Measurements from ENCODE around the gene CPED1.
"Not testable (repeated sequence)": the region's sequence is repeated elsewhere in the genome, so short reads cannot be mapped to it uniquely, and the experiment has no call there.

Gene CPED1

GRCh38 chr7:121073463-121074099 lies 85.1 kb downstream of the CPED1 start:
- no peak overlapping the region for H3K4me3 ChIP-seq (ENCODE audit: low read depth, low read length)
- TF ChIP-seq CTCF (IDR thresholded peaks at IDR 0.05; ENCODE audit: borderline replicate concordance, insufficient read depth, low read depth, low read length), result no peak

- H3K4me3 ChIP-seq (ENCODE audit: low read depth, low read length), result not testable (repeated sequence)
Measured at GRCh38 chr7:121075424-121075841, 86.9 kb downstream of the CPED1 start.

- no peak for TF ChIP-seq CTCF (IDR thresholded peaks at IDR 0.05; ENCODE audit: borderline replicate concordance, insufficient read depth, low read depth, low read length)
Measured at GRCh38 chr7:121075952-121076349, 87.4 kb downstream of the CPED1 start.

GRCh38 chr7:121076350-121077164 lies 88.0 kb downstream of the CPED1 start:
- H3K4me3 ChIP-seq (ENCODE audit: low read depth, low read length), result no peak overlapping the region
- TF ChIP-seq CTCF (IDR thresholded peaks at IDR 0.05; ENCODE audit: borderline replicate concordance, insufficient read depth, low read depth, low read length), result no peak

More at GRCh38 chr7:121075952-121076349, 87.4 kb downstream of the CPED1 start:
- H3K4me3 ChIP-seq (ENCODE audit: low read depth, low read length), result no peak overlapping the region

- TF ChIP-seq CTCF (IDR thresholded peaks at IDR 0.05; ENCODE audit: borderline replicate concordance, insufficient read depth, low read depth, low read length), result no peak
- H3K4me3 ChIP-seq (ENCODE audit: low read depth, low read length), result no peak overlapping the region
Measured at GRCh38 chr7:121077165-121077630, 88.7 kb downstream of the CPED1 start.

GRCh38 chr7:121078701-121079227 lies 90.3 kb downstream of the CPED1 start:
- no peak for TF ChIP-seq CTCF (IDR thresholded peaks at IDR 0.05; ENCODE audit: borderline replicate concordance, insufficient read depth, low read depth, low read length)
- H3K4me3 ChIP-seq (ENCODE audit: low read depth, low read length), result no peak overlapping the region

- no peak overlapping the region for H3K4me3 ChIP-seq (ENCODE audit: low read depth, low read length)
- TF ChIP-seq CTCF (IDR thresholded peaks at IDR 0.05; ENCODE audit: borderline replicate concordance, insufficient read depth, low read depth, low read length), result no peak
Measured at GRCh38 chr7:121079425-121080169, 91.1 kb downstream of the CPED1 start.

All from GM12875 (cell line).